ENCODE data around the gene RGS5.
"Not testable (repeated sequence)": the region's sequence is repeated elsewhere in the genome, so short reads cannot be mapped to it uniquely, and the experiment has no call there.

- TF ChIP-seq HDGF (IDR thresholded peaks at IDR 0.05; ENCODE audit: borderline replicate concordance); FOXM1 (IDR thresholded peaks at IDR 0.05; ENCODE audit: borderline replicate concordance); SUZ12 (IDR thresholded peaks at IDR 0.05); ZNF384 (IDR thresholded peaks at IDR 0.05); ARNT (IDR thresholded peaks at IDR 0.05); TARDBP (IDR thresholded peaks at IDR 0.05); CTBP1 (IDR thresholded peaks at IDR 0.05; ENCODE audit: borderline replicate concordance); SP1 (IDR thresholded peaks at IDR 0.05): not testable (repeated sequence)
- TF ChIP-seq, protein P1, sequence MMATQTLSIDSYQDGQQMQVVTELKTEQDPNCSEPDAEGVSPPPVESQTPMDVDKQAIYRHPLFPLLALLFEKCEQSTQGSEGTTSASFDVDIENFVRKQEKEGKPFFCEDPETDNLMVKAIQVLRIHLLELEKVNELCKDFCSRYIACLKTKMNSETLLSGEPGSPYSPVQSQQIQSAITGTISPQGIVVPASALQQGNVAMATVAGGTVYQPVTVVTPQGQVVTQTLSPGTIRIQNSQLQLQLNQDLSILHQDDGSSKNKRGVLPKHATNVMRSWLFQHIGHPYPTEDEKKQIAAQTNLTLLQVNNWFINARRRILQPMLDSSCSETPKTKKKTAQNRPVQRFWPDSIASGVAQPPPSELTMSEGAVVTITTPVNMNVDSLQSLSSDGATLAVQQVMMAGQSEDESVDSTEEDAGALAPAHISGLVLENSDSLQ (IDR thresholded peaks at IDR 0.05): not testable (repeated sequence)
These were observed 30.9 kb upstream of the RGS5 start for GRCh38 chr1:163233643-163234042.

Measured in HEK293T (cell line).